Measurements from ENCODE around the gene PTGES3L.

DNA sequence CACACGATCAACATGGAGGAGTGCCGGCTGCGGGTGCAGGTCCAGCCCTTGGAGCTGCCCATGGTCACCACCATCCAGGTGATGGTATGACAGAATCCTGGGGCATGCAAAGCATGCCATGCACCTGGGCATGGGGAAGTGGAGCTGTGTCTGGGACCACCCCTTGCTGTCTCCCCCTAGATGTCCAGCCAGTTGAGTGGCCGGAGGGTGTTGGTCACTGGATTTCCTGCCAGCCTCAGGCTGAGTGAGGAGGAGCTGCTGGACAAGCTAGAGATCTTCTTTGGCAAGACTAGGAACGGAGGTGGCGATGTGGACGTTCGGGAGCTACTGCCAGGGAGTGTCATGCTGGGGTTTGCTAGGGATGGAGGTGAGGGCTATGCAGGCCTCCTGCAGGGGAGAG is 33.4 kb upstream of the PTGES3L start:
- TF ChIP-seq ZNF274 (IDR thresholded peaks at IDR 0.05; ENCODE audit: low read depth, low read length) (no peak), YY1 (IDR thresholded peaks at IDR 0.05; ENCODE audit: insufficient read depth, insufficient read length) (no peak)

Measured in NT2/D1 (cell line).